ENCODE measurements around the gene ATP2B1.
"Not testable (repeated sequence)": the region's sequence is repeated elsewhere in the genome, so short reads cannot be mapped to it uniquely, and the experiment has no call there.

GRCh38 chr12:89757987-89758386, 49.3 kb upstream of the ATP2B1 start:
- TF ChIP-seq CTCF, EP300, POLR2A (IDR thresholded peaks at IDR 0.05): not testable (repeated sequence)
